ENCODE data around the gene SPINK7. TPM values are rescaled to one million over a fixed set of nuclear protein-coding genes. Genes with fewer than 3 reads are reported as not detected.

Gene SPINK7
- total RNA-seq, 3 donors from 2014 or later = not detected

Other genes starting within 250 kb of the SPINK7 start
- gene SPINK5, start 248.4 kb upstream of the SPINK7 start, total RNA-seq = under 1 TPM in 2 of 3 donors, not detected in 1; under 0.01 to 0.16 TPM
- not detected for gene SPINK14, start 143.9 kb upstream of the SPINK7 start, total RNA-seq
- not detected for gene SPINK6, start 109.4 kb upstream of the SPINK7 start, total RNA-seq
- not detected for gene MARCOL, start 73.9 kb upstream of the SPINK7 start, total RNA-seq
- under 1 TPM in 1 of 3 donors, not detected in 2; 0.48 TPM for gene SPINK13, start 43.6 kb upstream of the SPINK7 start, total RNA-seq
- gene SPINK9, start 23.1 kb downstream of the SPINK7 start, total RNA-seq = not detected
- 10 to 100 TPM; 50.6 to 80.9 (median 67.5) TPM for gene FBXO38, start 71.5 kb downstream of the SPINK7 start, total RNA-seq